22Rv1 (cell line): ENCODE data around the gene OR6J1.
A peak's percentile ranks its signal among the peaks of the same experiment; 100 is the strongest.
"Not testable (repeated sequence)": the region's sequence is repeated elsewhere in the genome, so short reads cannot be mapped to it uniquely, and the experiment has no call there.

Experiments used
- H3K27ac ChIP-seq: fragments of 450-650 bp; 2 replicates; pipeline ENCODE4 v1.5.1; 2017
- CTCF ChIP-seq: fragments of 450-650 bp; IDR thresholded peaks from 2 replicates; pipeline ENCODE4 v1.5.1; 2017; ENCODE audit warnings: mild to moderate bottlenecking
- ZFX ChIP-seq: fragments of 450-650 bp; IDR thresholded peaks from 2 replicates; pipeline ENCODE4 v1.6.1; 2017; ENCODE audit warnings: antibody characterized with exemption, borderline replicate concordance

OR6J1 gene

DNA sequence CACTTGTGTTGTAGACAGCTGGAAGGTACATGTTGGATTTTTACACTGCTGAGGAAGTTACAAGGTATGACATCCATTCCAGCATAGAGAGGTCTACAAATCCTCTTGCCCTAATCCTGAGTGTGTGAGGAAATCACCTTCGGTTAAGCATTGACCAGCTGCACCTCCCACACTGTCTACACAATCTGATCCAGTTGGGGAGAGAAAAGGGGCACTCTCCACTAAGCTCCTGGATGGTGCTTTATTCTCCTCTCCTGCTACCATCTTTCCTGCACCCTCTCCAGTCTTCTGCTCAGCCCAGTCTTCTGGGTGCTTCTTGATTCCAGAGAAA, at the start of gene OR6J1:
Gene OR6J1 (minus strand): TSS at position 48 of the 331 bp plus-strand sequence. CDS start 9,541 bp downstream, outside the sequence.
- H3K27ac ChIP-seq = no peak within 1 kb of the TSS

DNA sequence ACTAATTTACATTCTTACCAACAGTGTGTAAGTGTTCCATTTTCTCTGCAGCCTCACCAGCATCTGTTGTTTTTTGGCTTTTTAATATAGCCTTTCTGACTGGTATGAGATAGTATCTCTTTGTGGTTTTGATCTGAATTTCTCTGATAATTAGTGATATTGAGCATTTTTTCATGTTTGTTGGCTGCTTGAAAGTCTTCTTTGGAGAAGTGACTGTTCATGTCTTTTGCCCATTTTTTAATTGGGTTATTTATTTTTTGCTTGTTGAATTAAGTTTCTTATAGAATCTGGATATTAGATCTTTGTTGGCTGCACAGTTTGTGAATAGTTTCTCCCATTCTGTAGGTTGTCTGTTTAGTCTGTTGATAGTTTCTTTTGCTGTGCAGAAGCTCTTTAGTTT, 48.0 kb upstream of the OR6J1 start:
- no peak for TF ChIP-seq ZFX
- TF ChIP-seq CTCF = no peak
- H3K27ac ChIP-seq = no peak overlapping the region

More for the DNA sequence above, at the start of gene OR6J1:
- TF ChIP-seq CTCF (peak; percentile 22; the same call in 1 of the 2 replicates), ZFX (no peak)

DNA sequence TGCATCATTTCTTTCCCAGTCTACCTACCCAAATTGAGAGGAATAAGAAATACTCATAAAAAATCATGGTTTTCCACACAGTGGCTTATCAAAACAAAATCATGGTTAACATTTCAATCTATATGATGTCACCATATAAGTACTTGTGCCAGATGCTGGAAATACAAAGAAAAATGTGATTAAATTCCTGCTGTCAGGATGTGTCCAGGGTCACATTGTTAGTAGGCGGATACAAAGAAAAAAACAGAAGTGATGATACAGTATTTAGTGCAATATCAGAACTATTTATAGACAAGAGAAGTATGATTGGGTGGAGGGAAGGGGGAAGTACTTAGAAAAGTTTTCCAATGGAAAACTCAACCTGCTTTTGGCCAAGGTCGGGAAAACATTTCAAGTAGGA, 47.0 kb upstream of the OR6J1 start:
- TF ChIP-seq ZFX (no peak), CTCF (no peak)
- no peak overlapping the region for H3K27ac ChIP-seq

- H3K27ac ChIP-seq = no peak overlapping the region
- TF ChIP-seq CTCF (no peak), ZFX (no peak)
Measured at GRCh38 chr14:22689199-22689598, 45.0 kb upstream of the OR6J1 start.

DNA sequence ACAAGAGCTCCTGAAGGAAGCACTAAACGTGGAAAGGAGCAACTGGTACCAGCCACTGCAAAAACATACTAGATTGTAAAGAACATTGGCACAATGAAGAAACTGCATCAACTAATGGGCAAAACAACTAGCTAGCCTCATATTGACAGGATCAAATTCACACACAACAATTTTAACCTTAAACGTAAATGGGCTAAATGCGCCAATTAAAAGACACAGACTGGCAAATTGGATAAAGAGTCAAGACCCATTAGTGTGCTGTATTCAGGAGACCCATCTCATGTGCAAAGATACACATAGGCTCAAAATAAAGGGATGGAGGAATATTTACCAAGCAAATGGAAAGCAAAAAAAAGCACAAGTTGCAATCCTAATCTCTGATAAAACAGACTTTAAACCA, 43.8 kb upstream of the OR6J1 start:
- not testable (repeated sequence) for H3K27ac ChIP-seq

DNA sequence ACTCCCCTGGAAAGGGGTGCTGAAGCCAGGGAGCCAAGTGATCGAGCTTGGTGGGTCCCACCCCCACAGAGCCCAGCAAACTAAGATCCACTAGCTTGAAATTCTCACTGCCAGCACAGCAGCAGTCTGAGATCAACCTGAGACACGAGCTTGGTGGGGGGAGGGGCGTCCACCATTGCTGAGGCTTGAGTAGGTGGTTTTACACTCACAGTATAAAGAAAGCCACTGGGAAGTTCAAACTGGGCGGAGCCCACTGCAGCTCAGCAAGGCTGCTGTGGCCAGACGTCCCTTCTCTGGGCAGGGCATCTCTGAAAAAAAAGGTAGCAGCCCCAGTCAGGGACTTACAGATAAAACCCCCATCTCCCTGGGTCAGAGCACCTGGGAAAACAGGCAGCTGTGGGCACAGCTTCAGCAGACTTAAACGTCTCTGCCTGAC, 42.0 kb upstream of the OR6J1 start:
- H3K27ac ChIP-seq = not testable (repeated sequence)

DNA sequence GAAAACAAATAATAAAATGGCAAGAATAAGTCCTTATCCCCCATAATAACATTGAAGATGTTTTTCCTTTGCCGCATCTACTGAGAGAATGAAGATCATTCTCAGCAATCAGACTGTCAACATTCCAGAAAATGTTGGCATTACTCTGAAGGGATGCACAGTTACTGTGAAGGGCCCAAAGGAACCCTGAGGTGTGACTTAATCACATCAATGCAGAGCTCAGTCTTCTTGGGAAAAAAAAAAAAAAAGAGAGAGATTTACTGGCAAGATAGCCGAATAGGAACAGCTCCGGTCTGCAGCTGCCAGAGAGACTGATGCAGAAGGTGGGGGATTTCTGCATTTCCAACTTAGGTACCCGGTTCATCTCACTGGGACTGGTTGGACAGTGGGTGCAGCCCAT, 41.3 kb upstream of the OR6J1 start:
- no peak overlapping the region for H3K27ac ChIP-seq
- TF ChIP-seq CTCF (no peak), ZFX (no peak)

DNA sequence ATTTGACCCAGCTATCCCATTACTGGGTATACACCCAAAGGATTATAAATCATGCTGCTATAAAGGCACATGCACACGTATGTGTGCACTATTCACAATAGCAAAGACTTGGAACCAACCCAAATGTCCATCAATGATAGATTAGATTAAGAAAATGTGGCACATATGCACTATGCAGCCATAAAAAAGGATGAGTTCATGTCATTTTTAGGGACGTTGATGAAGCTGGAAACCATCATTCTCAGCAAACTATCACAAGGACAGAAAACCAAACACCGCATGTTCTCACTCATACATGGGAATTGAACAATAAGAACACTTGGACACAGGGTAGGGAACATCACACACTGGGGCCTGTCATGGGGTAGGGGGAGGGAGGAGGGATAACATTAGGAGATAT, 39.3 kb upstream of the OR6J1 start:
- not testable (repeated sequence) for H3K27ac ChIP-seq

- TF ChIP-seq CTCF (no peak), ZFX (no peak)
- H3K27ac ChIP-seq = no peak overlapping the region
Measured at GRCh38 chr14:22678221-22678620, 34.1 kb upstream of the OR6J1 start.

DNA sequence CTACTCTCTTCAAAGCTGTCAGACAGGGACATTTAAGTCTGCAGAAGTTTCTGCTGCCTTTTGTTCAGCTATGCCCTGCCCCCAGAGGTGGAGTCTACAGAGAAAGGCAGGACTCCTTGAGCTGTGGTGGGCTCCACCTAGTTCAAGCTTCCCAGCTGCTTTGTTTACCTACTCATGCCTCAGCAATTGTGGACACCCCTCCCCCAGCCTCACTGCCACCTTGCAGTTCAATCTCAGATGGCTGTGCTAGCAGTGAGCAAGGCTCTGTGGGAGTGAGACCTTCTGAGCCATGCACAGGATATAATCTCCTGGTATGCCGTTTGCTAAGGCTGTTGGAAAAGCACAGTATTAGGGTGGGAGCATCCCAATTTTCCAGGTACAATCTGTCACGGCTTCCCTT, 33.4 kb upstream of the OR6J1 start:
- H3K27ac ChIP-seq = not testable (repeated sequence)
